ENCODE measurements around the gene PARPBP. TPM values are rescaled to one million over a fixed set of nuclear protein-coding genes. Genes with fewer than 3 reads are reported as not detected.
A peak's percentile ranks its signal among the peaks of the same experiment; 100 is the strongest.

PARPBP gene
- total and polyA plus RNA-seq, 2 of the 13 experiments (the other 11 are each of a cell fraction or from before 2014, with no cell fraction given): 6.7 to 28.4 TPM

GRCh38 chr12:102119674-102120563 lies at the start of gene PARPBP, which contains the start of gene NUP37 (continued):
- TF ChIP-seq DPF2 (CRISPR knock-in tag; IDR thresholded peaks at IDR 0.05; ENCODE audit: borderline replicate concordance, low read depth) (no peak), ZZZ3 (CRISPR knock-in tag; IDR thresholded peaks at IDR 0.05; ENCODE audit: borderline replicate concordance) (no peak), ZNF776 (CRISPR knock-in tag; IDR thresholded peaks at IDR 0.05) (no peak; the same call in 1 of the 2 replicates), NR3C1 (CRISPR knock-in tag; IDR thresholded peaks at IDR 0.05) (no peak), RBM22 (optimal IDR thresholded peaks at IDR 0.05; ENCODE audit: low read length) (no peak), ZBTB7B (CRISPR knock-in tag; IDR thresholded peaks at IDR 0.05) (peak; percentile 76; the same call in 1 of the 2 replicates), ZNF749 (CRISPR knock-in tag; IDR thresholded peaks at IDR 0.05; ENCODE audit: borderline replicate concordance) (peak; percentile 45; the same call in 1 of the 2 replicates), ZNF292 (CRISPR knock-in tag; IDR thresholded peaks at IDR 0.05; ENCODE audit: borderline replicate concordance, low read depth) (peak; percentile 76), AKAP8 (CRISPR knock-in tag; IDR thresholded peaks at IDR 0.05) (no peak), TFE3 (CRISPR knock-in tag; IDR thresholded peaks at IDR 0.05) (0 out of 2 replicates have a peak, but pooled peaks have one; percentile 48), SETDB1 (CRISPR knock-in tag; IDR thresholded peaks at IDR 0.05; ENCODE audit: borderline replicate concordance) (no peak), ASH2L (IDR thresholded peaks at IDR 0.05; ENCODE audit: insufficient read length, low read depth, low read length) (peak; percentile 99), ZMYM2 (CRISPR knock-in tag; IDR thresholded peaks at IDR 0.05) (no peak), SIX1 (CRISPR knock-in tag; IDR thresholded peaks at IDR 0.05; ENCODE audit: borderline replicate concordance) (no peak), KDM6A (CRISPR knock-in tag; IDR thresholded peaks at IDR 0.05; ENCODE audit: low read depth) (no peak), HMGXB3 (CRISPR knock-in tag; IDR thresholded peaks at IDR 0.05; ENCODE audit: borderline replicate concordance) (peak; percentile 36; the same call in 1 of the 2 replicates), ZNF280D (CRISPR knock-in tag; IDR thresholded peaks at IDR 0.05) (peak; percentile 82), MNT (IDR thresholded peaks at IDR 0.05) (no peak)
